PC-9 (cell line): ENCODE data around the gene C9orf43. TPM values are rescaled to one million over a fixed set of nuclear protein-coding genes. Genes with fewer than 3 reads are reported as not detected.

Source experiments
- BruUV-seq: library from RNA; stranded (reverse); fragments of 400-500 nt; replicated peaks from 2 replicates; lab custom pipeline; 2021; lab: Mats Ljungman, UMichigan
- CTCF ChIA-PET: fragments of 300-600 bp; sonication (Branson Sonifier 250); formaldehyde crosslinking; loops from one replicate; lab custom pipeline; 2022; ENCODE audit warnings: antibody characterized with exemption; lab: Charles Lee
- POLR2A ChIA-PET: fragments of 300-600 bp; sonication (Branson Sonifier 250); formaldehyde crosslinking; loops from one replicate; lab custom pipeline; 2022; ENCODE audit warnings: antibody characterized with exemption; ENCODE audit not compliant: unreplicated experiment; lab: Charles Lee
- DNase-seq, 2 experiments: peaks; one replicate each; pipeline versions ENCODE4 v3.0.0 to v3.0.0-alpha.2; 2015 to 2022; ENCODE audit warnings: mixed read lengths in 1 of 2
- H2AFZ ChIP-seq: fragments of 200-600 bp; sonication (generic); 2 replicates; pipeline ENCODE4 v1.8.1; 2017; ENCODE audit warnings: antibody characterized with exemption
- H3F3A ChIP-seq: fragments of 200-600 bp; sonication (generic); 2 replicates; pipeline ENCODE4 v1.8.1; 2017; ENCODE audit warnings: antibody characterized with exemption, mild to moderate bottlenecking, low read depth; ENCODE audit not compliant: insufficient read depth
- H3K27ac ChIP-seq: fragments of 200-600 bp; sonication (generic); 2 replicates; pipeline ENCODE4 v1.6.1; 2016; ENCODE audit warnings: mixed run types
- H3K27me3 ChIP-seq: fragments of 200-600 bp; sonication (generic); 2 replicates; pipeline ENCODE4 v1.6.1; 2016; ENCODE audit warnings: low read depth, mixed run types; ENCODE audit not compliant: insufficient read depth
- H3K36me3 ChIP-seq: fragments of 200-600 bp; sonication (generic); 2 replicates; pipeline ENCODE4 v1.6.1; 2016; ENCODE audit warnings: low read depth, mixed run types
- H3K4me1 ChIP-seq: fragments of 200-600 bp; sonication (generic); replicated peaks from 2 replicates; pipeline ENCODE4 v1.6.1; 2016; ENCODE audit warnings: mixed run types; ENCODE audit not compliant: insufficient read depth
- H3K4me2 ChIP-seq: fragments of 200-600 bp; sonication (generic); 2 replicates; pipeline ENCODE4 v1.6.1; 2017; ENCODE audit warnings: mixed run types
- H3K4me3 ChIP-seq: fragments of 200-600 bp; sonication (generic); 2 replicates; pipeline ENCODE4 v1.6.1; 2016; ENCODE audit warnings: mixed run types
- H3K79me2 ChIP-seq: fragments of 200-600 bp; sonication (generic); 2 replicates; pipeline ENCODE4 v1.6.1; 2017; ENCODE audit warnings: low read depth, mixed run types
- H3K9me2 ChIP-seq: fragments of 200-600 bp; sonication (generic); 2 replicates; pipeline ENCODE4 v1.8.1; 2017; ENCODE audit warnings: mild to moderate bottlenecking; ENCODE audit not compliant: insufficient read depth
- H3K9me3 ChIP-seq: fragments of 200-600 bp; sonication (generic); 2 replicates; pipeline ENCODE4 v1.8.1; 2016; ENCODE audit warnings: low read depth; ENCODE audit not compliant: insufficient read depth
- H4K20me1 ChIP-seq: fragments of 200-600 bp; sonication (generic); 2 replicates; pipeline ENCODE4 v1.8.1; 2017; ENCODE audit not compliant: insufficient read depth
- CTCF ChIP-seq: fragments of 200-600 bp; sonication (generic); conservative IDR thresholded peaks from 2 replicates; pipeline ENCODE4 v1.6.1; 2017; ENCODE audit warnings: mixed run types, antibody characterized with exemption, mild to moderate bottlenecking, moderate library complexity
- EZH2 ChIP-seq: fragments of 200-600 bp; sonication (generic); IDR thresholded peaks from 2 replicates; pipeline ENCODE4 v1.8.0; 2017; ENCODE audit warnings: antibody characterized with exemption, low read depth
- intact Hi-C: fragments of 100-400 bp; cut with micrococcal nuclease; formaldehyde crosslinking; loops from one replicate; pipeline ENCODE4 v1.10.0; 2022; ENCODE audit not compliant: unreplicated experiment
- total RNA-seq: library from RNA; stranded (reverse); gene quantifications from 2 replicates; pipeline ENCODE4 v1.2.3, GENCODE V29; 2021

C9orf43 gene
- total RNA-seq, 1 experiment from 2014 or later, result 2.5 TPM

GRCh38 chr9:113461285-113461684 is 50.7 kb downstream of the C9orf43 start:
- no TSS peak for BruUV-seq
- Histone ChIP-seq H3K4me2 (no peak overlapping the region), H3F3A (peaks cover 5% of the 10 kb centered on the region; the same call in 1 of the 2 replicates), H3K27ac (no peak overlapping the region), H3K36me3 (no peaks in the 10 kb centered on the region), H4K20me1 (no peaks in the 10 kb centered on the region), H3K27me3 (no peaks in the 10 kb centered on the region), H3K9me2 (no peaks in the 10 kb centered on the region), H3K79me2 (peaks cover 26% of the 10 kb centered on the region), H3K9me3 (no peaks in the 10 kb centered on the region), H3K4me1 (peaks cover 36% of the 10 kb centered on the region), H3K4me3 (no peak overlapping the region), H2AFZ (no peak overlapping the region)
- POLR2A ChIA-PET, result no interaction called here
- no peak for DNase-seq
- CTCF ChIA-PET, result no interaction called here
- intact Hi-C loops, result no loop called here
- no peak for TF ChIP-seq EZH2
- TF ChIP-seq CTCF, result no peak

- Histone ChIP-seq H3K4me2 (no peak overlapping the region), H3K4me1 (peaks cover 31% of the 10 kb centered on the region), H3K27ac (no peak overlapping the region), H4K20me1 (no peaks in the 10 kb centered on the region), H3K4me3 (no peak overlapping the region), H3K36me3 (no peaks in the 10 kb centered on the region; the same call in 1 of the 2 replicates), H3K9me3 (no peaks in the 10 kb centered on the region), H3K9me2 (no peaks in the 10 kb centered on the region), H2AFZ (no peak overlapping the region), H3K27me3 (no peaks in the 10 kb centered on the region), H3K79me2 (peaks cover 33% of the 10 kb centered on the region), H3F3A (no peaks in the 10 kb centered on the region)
- no TSS peak for BruUV-seq
- TF ChIP-seq EZH2 (no peak), CTCF (no peak)
- POLR2A ChIA-PET, result no interaction called here
- intact Hi-C loops, result no loop called here
- DNase-seq, result no peak
- CTCF ChIA-PET, result no interaction called here
These were observed 51.4 kb downstream of the C9orf43 start for GRCh38 chr9:113461943-113462342.

- peak overlapping the region; percentile 82 for H3K4me2 ChIP-seq
These were observed 52.3 kb downstream of the C9orf43 start for GRCh38 chr9:113462781-113463286.

More at GRCh38 chr9:113462781-113463286, 52.3 kb downstream of the C9orf43 start:
- H3K9me3 ChIP-seq, result no peaks in the 10 kb centered on the region
- peak overlapping the region; percentile 77; the same call in 1 of the 2 replicates for H3K4me3 ChIP-seq
- no peak for DNase-seq
- CTCF ChIA-PET, result no interaction called here
- peaks cover 42% of the 10 kb centered on the region for H3K79me2 ChIP-seq
- no peaks in the 10 kb centered on the region; the same call in 1 of the 2 replicates for H3K36me3 ChIP-seq
- no peaks in the 10 kb centered on the region for H4K20me1 ChIP-seq
- no peaks in the 10 kb centered on the region for H3K9me2 ChIP-seq
- H3K4me1 ChIP-seq, result peaks cover 31% of the 10 kb centered on the region
- H3K27me3 ChIP-seq, result no peaks in the 10 kb centered on the region
- H3K27ac ChIP-seq, result no peak overlapping the region
- intact Hi-C loops, result no loop called here
- H2AFZ ChIP-seq, result peak overlapping the region; percentile 94; the same call in 1 of the 2 replicates
- no peak for TF ChIP-seq EZH2
- TF ChIP-seq CTCF, result no peak
- no peaks in the 10 kb centered on the region for H3F3A ChIP-seq
- TSS peak; percentile 85 for BruUV-seq
- POLR2A ChIA-PET, result interaction anchor here (0.6 kb wide), 2 partner anchors 22 to 58 kb away, joined by 3 to 4 read pairs; no protein-coding TSS in a partner anchor
